Smooth muscle cell of bladder (primary cell): Measurements from ENCODE around the gene CACNA1B. TPM values are rescaled to one million over a fixed set of nuclear protein-coding genes. Genes with fewer than 3 reads are reported as not detected.

Source experiments
- total RNA-seq: library from RNA; depleted of rRNA; stranded (reverse); fragments of >200 nt; gene quantifications from 2 replicates; pipeline ENCODE4 v1.2.3, GENCODE V29; 2014

Gene CACNA1B
- total RNA-seq = under 0.01 and 0.09 TPM in 2 replicates

GRCh38 chr9:137877506-137878122, at the start of gene CACNA1B:
Gene CACNA1B (plus strand): TSS chr9:137877782. CDS start chr9:137877934, 152 bp downstream.

